Astrocyte (in vitro differentiated cells and primary cell): ENCODE results near the gene ELMO1. TPM values are rescaled to one million over a fixed set of nuclear protein-coding genes. Genes with fewer than 3 reads are reported as not detected.
A peak's percentile ranks its signal among the peaks of the same experiment; 100 is the strongest.

ENCODE experiments used
- DNase-seq: peaks from one replicate; pipeline ENCODE4 v3.0.0-alpha.2; 2010; ENCODE audit warnings: low read depth
- FAIRE-seq: peaks from 2 replicates; lab custom pipeline; 2011; peaks lifted over from hg19 to GRCh38; lab: Jason Lieb, UNC
- H2AFZ ChIP-seq: 2 replicates; pipeline ENCODE4 v1.6.0; 2012; ENCODE audit warnings: low read depth, low read length, inconsistent platforms
- H3K27ac ChIP-seq: 2 replicates; pipeline ENCODE4 v1.5.1; 2011; ENCODE audit warnings: low read depth, low read length, inconsistent platforms
- H3K27me3 ChIP-seq: 2 replicates; pipeline ENCODE4 v1.6.0; 2011; ENCODE audit warnings: low read length, inconsistent platforms; ENCODE audit not compliant: insufficient read depth
- H3K36me3 ChIP-seq: 2 replicates; pipeline ENCODE4 v1.5.1; 2011; ENCODE audit warnings: low read length, inconsistent platforms; ENCODE audit not compliant: insufficient read depth
- H3K4me1 ChIP-seq: 2 replicates; pipeline ENCODE4 v1.5.1; 2011; ENCODE audit warnings: low read length, inconsistent platforms; ENCODE audit not compliant: insufficient read depth
- H3K4me2 ChIP-seq: 2 replicates; pipeline ENCODE4 v1.6.0; 2012; ENCODE audit warnings: low read length, inconsistent platforms
- H3K4me3 ChIP-seq: 2 replicates; pipeline ENCODE4 v1.5.1; 2011; ENCODE audit warnings: low read depth, mild to moderate bottlenecking, low read length, inconsistent platforms; ENCODE audit not compliant: insufficient read depth
- H3K79me2 ChIP-seq: 2 replicates; pipeline ENCODE4 v1.6.0; 2012; ENCODE audit warnings: mild to moderate bottlenecking, low read length, inconsistent platforms; ENCODE audit not compliant: insufficient read depth
- H3K9ac ChIP-seq: 2 replicates; pipeline ENCODE4 v1.6.0; 2012; ENCODE audit warnings: mild to moderate bottlenecking, low read length, inconsistent platforms
- H3K9me3 ChIP-seq: 2 replicates; pipeline ENCODE4 v1.5.1; 2012; ENCODE audit warnings: low read depth, mild to moderate bottlenecking, low read length, inconsistent platforms; ENCODE audit not compliant: insufficient read depth
- H4K20me1 ChIP-seq: 2 replicates; pipeline ENCODE4 v1.6.0; 2012; ENCODE audit warnings: low read length, inconsistent platforms; ENCODE audit not compliant: insufficient read depth
- H3K27ac Mint-ChIP-seq: one replicate; pipeline ENCODE4 v1.8.0; 2021; ENCODE audit warnings: mild to moderate bottlenecking, mixed read lengths; ENCODE audit not compliant: unreplicated experiment
- H3K27me3 Mint-ChIP-seq: one replicate; pipeline ENCODE4 v1.8.0; 2021; ENCODE audit warnings: low read depth, mixed read lengths; ENCODE audit not compliant: unreplicated experiment
- H3K36me3 Mint-ChIP-seq: one replicate; pipeline ENCODE4 v1.8.0; 2021; ENCODE audit warnings: low read depth, mixed read lengths; ENCODE audit not compliant: unreplicated experiment
- H3K4me1 Mint-ChIP-seq: one replicate; pipeline ENCODE4 v1.8.0; 2021; ENCODE audit warnings: low read depth, mixed read lengths; ENCODE audit not compliant: unreplicated experiment
- H3K4me3 Mint-ChIP-seq: one replicate; pipeline ENCODE4 v1.8.0; 2021; ENCODE audit warnings: mild to moderate bottlenecking, moderate library complexity, mixed read lengths; ENCODE audit not compliant: unreplicated experiment
- H3K9me3 Mint-ChIP-seq: one replicate; pipeline ENCODE4 v1.8.0; 2021; ENCODE audit warnings: mild to moderate bottlenecking, mixed read lengths; ENCODE audit not compliant: unreplicated experiment
- EZH2 ChIP-seq: IDR thresholded peaks from 2 replicates; pipeline ENCODE4 v1.6.1; 2012; ENCODE audit warnings: mild to moderate bottlenecking, low read length, inconsistent platforms; ENCODE audit not compliant: insufficient read depth
- total RNA-seq: library from RNA; stranded (reverse); gene quantifications from 2 replicates; pipeline ENCODE4 v1.2.1, GENCODE V29; 2021
- TF ChIP-seq, protein P1 (sequence below): IDR thresholded peaks from 2 replicates; pipeline ENCODE4 v1.5.1; 2011; ENCODE audit warnings: low read depth, mild to moderate bottlenecking, inconsistent platforms, low read length, moderate library complexity; ENCODE audit not compliant: insufficient read depth

The ELMO1 gene
- total RNA-seq, 1 donor from 2014 or later, result 20.4 TPM

DNA sequence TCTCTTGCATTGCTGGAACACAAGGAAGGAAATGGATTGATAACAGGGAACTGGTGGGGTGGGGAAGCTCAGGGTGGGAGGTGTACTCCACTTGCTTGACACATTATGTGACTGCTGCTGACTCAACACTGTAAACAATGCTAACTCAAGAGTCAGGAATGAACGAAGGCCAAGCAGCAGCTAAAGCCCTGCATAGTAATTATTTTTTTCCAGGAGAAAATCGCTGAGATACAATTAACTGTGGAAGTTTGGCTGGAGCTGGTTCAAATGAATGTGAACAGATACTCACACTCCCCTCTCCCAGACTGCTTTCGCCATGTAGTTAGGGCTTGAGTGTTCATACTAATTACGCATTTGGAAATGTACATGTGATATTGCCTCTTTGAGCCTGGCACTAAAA is 553.5 kb downstream of the ELMO1 start:
- H3K4me3 Mint-ChIP-seq, result no peak overlapping the region
- H3K4me3 ChIP-seq, result no peak overlapping the region
- peaks cover 4% of the 10 kb centered on the region for H3K36me3 Mint-ChIP-seq
- no peak overlapping the region for H3K27ac ChIP-seq
- no peak for TF ChIP-seq EZH2
- TF ChIP-seq, protein P1, sequence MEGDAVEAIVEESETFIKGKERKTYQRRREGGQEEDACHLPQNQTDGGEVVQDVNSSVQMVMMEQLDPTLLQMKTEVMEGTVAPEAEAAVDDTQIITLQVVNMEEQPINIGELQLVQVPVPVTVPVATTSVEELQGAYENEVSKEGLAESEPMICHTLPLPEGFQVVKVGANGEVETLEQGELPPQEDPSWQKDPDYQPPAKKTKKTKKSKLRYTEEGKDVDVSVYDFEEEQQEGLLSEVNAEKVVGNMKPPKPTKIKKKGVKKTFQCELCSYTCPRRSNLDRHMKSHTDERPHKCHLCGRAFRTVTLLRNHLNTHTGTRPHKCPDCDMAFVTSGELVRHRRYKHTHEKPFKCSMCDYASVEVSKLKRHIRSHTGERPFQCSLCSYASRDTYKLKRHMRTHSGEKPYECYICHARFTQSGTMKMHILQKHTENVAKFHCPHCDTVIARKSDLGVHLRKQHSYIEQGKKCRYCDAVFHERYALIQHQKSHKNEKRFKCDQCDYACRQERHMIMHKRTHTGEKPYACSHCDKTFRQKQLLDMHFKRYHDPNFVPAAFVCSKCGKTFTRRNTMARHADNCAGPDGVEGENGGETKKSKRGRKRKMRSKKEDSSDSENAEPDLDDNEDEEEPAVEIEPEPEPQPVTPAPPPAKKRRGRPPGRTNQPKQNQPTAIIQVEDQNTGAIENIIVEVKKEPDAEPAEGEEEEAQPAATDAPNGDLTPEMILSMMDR, result no peak
- FAIRE-seq (no peak), DNase-seq (peak; percentile 39)
- H3K9ac ChIP-seq, result no peak overlapping the region
- no peaks in the 10 kb centered on the region for H3K9me3 Mint-ChIP-seq
- no peaks in the 10 kb centered on the region for H3K36me3 ChIP-seq
- no peaks in the 10 kb centered on the region for H3K4me1 ChIP-seq
- H3K4me2 ChIP-seq, result peak overlapping the region; percentile 12
- H3K79me2 ChIP-seq, result no peaks in the 10 kb centered on the region
- H3K27ac Mint-ChIP-seq, result no peak overlapping the region
- H3K9me3 ChIP-seq, result peaks cover 2% of the 10 kb centered on the region
- no peak overlapping the region for H2AFZ ChIP-seq
- H3K27me3 ChIP-seq, result no peaks in the 10 kb centered on the region
- H3K27me3 Mint-ChIP-seq, result peaks cover 4% of the 10 kb centered on the region
- no peaks in the 10 kb centered on the region for H4K20me1 ChIP-seq
- peaks cover 13% of the 10 kb centered on the region for H3K4me1 Mint-ChIP-seq

DNA sequence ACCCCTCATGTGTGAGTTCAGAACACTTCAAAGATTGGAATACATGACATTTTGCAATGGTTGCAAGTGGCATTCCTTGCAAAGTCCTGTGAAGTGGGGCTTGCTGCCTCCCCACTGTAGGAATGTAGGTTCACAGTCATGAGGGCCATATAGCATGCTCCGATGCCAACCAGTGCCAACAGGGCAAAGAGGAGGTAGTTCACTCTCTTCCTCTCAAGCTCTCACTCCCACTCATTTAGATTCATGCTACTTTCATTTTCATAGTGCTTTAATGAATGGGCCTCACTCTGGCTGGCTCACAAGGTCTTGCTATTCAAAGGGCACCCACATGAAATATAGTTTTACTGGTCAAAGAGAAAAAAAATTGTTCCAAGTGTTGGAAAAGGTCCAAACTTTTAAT is 554.5 kb downstream of the ELMO1 start:
- Histone ChIP-seq H2AFZ (no peak overlapping the region), H3K9ac (no peak overlapping the region), H3K27me3 (no peaks in the 10 kb centered on the region), H3K9me3 (peaks cover 2% of the 10 kb centered on the region), H4K20me1 (no peaks in the 10 kb centered on the region), H3K79me2 (no peaks in the 10 kb centered on the region), H3K36me3 (no peaks in the 10 kb centered on the region), H3K4me3 (no peak overlapping the region), H3K27ac (no peak overlapping the region), H3K4me1 (no peaks in the 10 kb centered on the region), H3K4me2 (no peak overlapping the region)
- TF ChIP-seq EZH2, result no peak
- TF ChIP-seq, protein P1, result no peak
- peaks cover 4% of the 10 kb centered on the region for H3K27me3 Mint-ChIP-seq
- H3K36me3 Mint-ChIP-seq, result peaks cover 4% of the 10 kb centered on the region
- no peak overlapping the region for H3K27ac Mint-ChIP-seq
- no peak overlapping the region for H3K4me3 Mint-ChIP-seq
- peaks cover 13% of the 10 kb centered on the region for H3K4me1 Mint-ChIP-seq
- DNase-seq, result no peak
- H3K9me3 Mint-ChIP-seq, result no peaks in the 10 kb centered on the region
- FAIRE-seq, result no peak

DNA sequence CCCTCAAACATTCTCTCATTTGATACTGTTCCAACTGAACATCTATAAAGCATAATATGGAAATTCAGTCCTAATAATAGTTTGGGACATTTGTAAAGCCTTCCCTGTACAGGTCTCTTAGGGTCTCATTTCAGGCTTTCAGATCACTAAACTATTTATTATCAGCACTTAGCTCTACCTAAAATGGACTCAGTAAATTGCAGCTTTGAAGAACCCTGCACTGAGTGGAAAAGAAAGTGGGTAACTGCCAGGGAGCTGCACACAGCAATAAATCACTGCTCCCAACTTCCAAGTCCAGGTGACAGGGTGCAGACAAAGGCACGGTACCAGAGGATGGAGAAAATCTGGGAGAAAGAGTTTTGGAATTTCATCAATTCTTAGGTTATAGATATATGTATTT is 559.5 kb downstream of the ELMO1 start:
- Histone ChIP-seq H3K27ac (no peak overlapping the region), H3K4me2 (no peak overlapping the region), H3K9me3 (no peaks in the 10 kb centered on the region), H4K20me1 (no peaks in the 10 kb centered on the region), H3K27me3 (no peaks in the 10 kb centered on the region), H3K4me1 (no peaks in the 10 kb centered on the region), H2AFZ (no peak overlapping the region), H3K79me2 (no peaks in the 10 kb centered on the region), H3K36me3 (no peaks in the 10 kb centered on the region), H3K9ac (no peak overlapping the region), H3K4me3 (no peak overlapping the region)
- H3K4me3 Mint-ChIP-seq, result no peak overlapping the region
- peaks cover 9% of the 10 kb centered on the region for H3K36me3 Mint-ChIP-seq
- FAIRE-seq, result no peak
- peaks cover 4% of the 10 kb centered on the region for H3K27me3 Mint-ChIP-seq
- no peak overlapping the region for H3K27ac Mint-ChIP-seq
- no peak for TF ChIP-seq EZH2
- TF ChIP-seq, protein P1, result no peak
- no peaks in the 10 kb centered on the region for H3K4me1 Mint-ChIP-seq
- H3K9me3 Mint-ChIP-seq, result no peaks in the 10 kb centered on the region
- DNase-seq, result no peak
